GM18519 (cell line): Measurements from ENCODE around the gene TAGAP.

Experiments
- ATAC-seq: cut with Tn5 transposase; IDR thresholded peaks from one replicate; pipeline ENCODE4 v1.9.1; 2021; ENCODE audit warnings: mild to moderate bottlenecking, moderate library complexity; ENCODE audit not compliant: unreplicated experiment, low FRiP score

Gene TAGAP

GRCh38 chr6:159044899-159045727, at the start of gene TAGAP:
Gene TAGAP, minus strand, starts transcription at chr6:159044991. Its CDS starts 845 bp downstream, at chr6:159044146.
- peak; percentile 43 for ATAC-seq

DNA sequence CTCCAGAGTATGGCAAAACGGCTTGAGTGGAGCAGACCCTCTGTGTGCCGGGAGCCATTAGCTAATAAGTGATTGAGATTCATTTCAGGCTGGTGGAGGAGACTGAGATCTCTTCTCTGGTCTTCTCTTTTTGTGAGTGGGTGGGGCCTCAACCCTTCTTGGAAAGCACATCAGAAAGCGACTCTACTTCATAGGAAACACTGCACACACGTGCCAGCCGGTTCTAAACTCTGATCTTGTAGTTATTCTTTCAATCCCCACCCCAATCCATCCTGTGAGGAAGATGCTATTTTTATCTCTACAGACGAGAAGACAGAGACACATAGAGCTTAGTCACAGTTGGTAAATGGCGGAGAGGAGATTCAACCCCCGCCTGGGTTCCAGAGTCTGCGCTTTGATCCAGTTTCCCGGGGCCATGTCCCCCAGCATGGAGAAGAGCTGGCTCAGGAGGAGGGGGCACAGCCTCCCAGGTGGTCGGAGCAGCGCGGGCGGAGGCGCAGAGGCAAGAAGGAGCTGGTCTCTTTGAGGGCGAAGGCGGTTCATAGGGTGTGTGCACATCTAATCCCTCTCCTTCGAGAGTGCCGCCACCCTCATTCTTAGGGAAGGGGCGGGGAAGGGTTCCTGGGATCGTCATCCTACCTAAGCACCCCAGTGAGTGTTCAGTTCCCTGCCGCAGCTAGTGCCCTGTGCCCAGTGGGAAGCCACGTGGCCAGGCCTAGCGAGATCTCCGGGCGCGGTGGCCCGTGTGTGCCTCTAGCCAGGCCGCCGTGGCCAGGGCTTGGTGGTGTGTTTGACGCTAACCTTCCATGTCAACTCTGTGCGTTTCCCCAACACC, 49.0 kb upstream of the TAGAP start:
- no peak for ATAC-seq

- ATAC-seq = no peak
These were observed 47.8 kb upstream of the TAGAP start for GRCh38 chr6:159092631-159093030.

DNA sequence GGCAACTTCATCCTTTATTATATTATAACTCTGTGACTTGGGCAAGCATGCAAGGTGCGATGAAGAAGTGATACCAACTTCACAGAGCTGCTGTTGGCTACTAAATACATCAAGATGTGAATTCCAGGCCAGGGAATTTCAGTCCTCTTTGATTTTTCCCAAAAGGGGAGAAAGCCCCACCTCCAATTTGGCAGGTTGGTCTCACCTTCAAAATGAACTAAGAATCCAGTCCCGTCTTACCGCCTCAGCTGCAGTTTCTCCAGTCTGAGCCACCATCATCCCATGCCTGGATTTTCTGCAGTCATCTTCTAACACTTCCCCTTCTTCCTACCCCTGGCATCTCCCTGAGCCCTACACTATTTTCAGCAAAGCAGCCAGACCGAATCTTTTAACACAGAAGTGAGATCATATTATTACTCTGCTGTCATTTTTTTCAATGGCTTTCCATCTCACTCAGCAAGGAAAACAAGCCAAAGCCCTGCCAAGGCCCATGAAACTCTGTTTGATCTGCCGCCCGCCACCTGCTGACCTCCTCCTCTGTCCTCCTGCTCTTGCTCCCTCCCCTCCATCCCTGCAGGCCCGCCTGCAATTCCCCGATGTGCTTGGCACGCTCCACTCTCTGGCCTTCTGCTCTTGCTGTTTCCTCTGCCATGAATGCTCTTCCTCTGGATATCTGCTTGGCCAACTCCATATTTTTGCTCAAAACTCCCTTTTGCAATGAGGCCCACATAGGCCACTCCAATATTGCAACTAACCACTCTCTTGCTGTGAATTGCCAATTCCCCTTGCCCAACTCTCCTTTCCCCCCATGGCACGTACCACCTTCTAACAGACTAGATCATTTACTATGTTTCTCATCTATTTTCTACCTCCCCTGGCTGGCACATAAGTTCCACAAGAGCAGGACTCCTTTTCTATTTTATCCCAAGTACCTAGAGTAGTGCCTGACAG, 46.0 kb upstream of the TAGAP start:
- no peak for ATAC-seq

DNA sequence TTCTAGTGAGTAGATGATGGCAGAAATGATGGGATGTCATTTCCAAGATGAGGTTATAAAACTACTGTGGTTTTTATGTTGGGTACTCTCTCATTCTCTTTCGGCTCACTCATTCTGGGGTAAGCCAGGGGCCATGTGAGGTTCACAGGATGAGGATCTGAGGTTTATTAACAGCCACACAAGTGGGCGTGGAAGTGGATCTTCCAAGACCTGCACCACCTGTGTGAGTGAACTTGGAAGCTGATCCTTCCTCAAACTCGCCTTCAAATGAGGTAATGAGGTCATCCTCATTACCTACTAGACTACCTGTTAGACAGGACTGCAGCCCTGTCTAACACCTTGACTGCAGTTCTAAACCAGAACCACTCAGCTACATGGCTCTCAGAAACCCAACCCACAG, 45.1 kb upstream of the TAGAP start:
- no peak for ATAC-seq

DNA sequence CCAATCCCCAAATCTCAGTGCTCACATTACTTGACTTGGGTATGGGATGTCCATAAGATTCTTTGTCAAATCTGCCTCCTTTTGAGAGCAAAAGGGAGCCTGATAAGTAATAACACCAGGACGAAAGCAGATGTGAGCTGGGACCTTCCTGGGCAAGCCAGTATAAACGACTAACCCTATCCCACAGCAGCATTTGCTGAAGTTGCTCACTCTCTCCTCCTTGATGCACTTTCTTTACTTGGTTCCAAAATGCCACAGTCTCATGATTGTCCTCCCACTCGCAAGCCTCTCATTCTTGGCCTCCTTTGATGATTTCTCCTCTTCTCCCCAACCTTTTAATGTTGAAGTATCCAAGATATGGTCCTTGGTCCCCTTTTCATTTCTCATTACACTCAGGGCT, 44.7 kb upstream of the TAGAP start:
- no peak for ATAC-seq

DNA sequence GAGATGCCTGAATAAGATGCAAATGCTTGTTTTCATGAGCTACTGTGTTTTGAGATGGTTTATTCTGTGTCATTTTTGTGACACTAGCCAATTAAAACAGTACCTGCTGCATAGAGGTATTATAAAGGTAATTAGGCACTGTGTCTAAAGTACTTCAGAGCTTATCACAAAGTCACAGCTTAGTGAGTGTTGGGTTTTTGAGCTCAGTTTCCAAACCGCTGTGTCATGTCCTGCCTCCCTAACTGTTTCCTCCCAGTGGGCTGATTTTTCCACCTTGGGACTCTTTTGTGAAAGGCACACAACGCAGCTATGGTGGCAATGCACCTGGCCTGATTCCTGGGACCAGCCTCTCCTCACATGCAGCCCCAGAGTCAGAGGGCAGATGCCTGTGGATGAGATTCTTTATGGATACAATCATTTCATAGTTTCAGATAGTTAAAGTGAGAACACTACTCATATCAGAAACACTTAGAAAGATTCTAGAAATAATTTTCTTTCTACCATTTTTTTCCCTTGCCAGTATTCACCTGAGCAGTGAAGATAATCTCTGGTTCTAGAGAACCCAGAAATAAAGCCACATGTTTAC, 41.3 kb upstream of the TAGAP start:
- ATAC-seq = no peak

DNA sequence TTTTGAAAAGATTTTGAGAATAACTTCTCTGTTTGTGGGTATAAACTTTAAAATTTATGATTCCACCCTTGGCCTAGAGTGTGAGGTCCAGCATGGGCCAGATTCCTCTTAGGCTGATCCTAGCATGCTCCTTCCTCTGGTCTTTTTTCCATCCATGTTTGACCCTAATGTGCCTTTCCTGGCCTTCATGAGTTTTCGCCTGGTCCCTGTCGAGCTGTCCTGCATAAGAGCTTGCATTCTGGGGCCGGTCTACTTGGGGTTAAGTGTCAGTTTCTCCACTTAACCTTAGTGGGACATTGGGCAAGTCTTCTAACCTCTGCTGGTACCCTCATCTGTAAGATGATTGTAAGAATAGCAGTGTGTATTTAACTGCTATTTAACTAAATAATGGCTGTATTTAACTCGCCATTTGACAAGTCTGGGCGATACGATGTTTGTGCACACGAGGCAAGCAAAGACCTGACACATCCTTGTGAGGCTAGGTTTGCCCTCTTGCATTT, 40.7 kb upstream of the TAGAP start:
- ATAC-seq = no peak

DNA sequence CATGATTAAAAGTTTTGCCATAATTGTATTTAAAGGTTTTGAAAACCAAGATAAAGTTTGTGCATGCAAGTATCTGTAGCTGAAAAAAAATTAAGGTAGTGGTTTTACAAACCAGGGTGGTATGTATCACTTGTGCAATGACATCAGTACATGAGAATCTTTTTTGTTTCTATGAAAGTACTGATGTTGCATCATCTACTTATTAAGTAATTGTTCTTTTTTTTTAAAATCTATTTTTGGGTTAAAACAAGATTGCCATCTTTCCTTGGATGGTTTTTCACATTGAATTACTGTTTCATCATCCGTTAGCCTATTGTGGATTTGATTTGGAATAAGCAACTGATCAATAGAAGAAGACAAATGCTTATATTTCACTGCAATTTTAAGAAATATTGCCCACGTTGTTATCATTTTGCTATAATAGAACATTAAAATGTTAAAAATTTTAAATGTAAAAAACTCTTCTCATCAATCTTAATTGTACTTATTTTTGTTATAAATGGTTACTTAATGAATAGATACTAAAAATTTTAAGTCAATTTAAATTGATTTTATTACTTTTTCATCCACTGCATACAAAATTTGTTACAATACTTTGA, 39.8 kb upstream of the TAGAP start:
- no peak for ATAC-seq

GRCh38 chr6:159083146-159083545, 38.4 kb upstream of the TAGAP start:
- no peak for ATAC-seq

GRCh38 chr6:159082039-159082815, 37.4 kb upstream of the TAGAP start:
- ATAC-seq = no peak

DNA sequence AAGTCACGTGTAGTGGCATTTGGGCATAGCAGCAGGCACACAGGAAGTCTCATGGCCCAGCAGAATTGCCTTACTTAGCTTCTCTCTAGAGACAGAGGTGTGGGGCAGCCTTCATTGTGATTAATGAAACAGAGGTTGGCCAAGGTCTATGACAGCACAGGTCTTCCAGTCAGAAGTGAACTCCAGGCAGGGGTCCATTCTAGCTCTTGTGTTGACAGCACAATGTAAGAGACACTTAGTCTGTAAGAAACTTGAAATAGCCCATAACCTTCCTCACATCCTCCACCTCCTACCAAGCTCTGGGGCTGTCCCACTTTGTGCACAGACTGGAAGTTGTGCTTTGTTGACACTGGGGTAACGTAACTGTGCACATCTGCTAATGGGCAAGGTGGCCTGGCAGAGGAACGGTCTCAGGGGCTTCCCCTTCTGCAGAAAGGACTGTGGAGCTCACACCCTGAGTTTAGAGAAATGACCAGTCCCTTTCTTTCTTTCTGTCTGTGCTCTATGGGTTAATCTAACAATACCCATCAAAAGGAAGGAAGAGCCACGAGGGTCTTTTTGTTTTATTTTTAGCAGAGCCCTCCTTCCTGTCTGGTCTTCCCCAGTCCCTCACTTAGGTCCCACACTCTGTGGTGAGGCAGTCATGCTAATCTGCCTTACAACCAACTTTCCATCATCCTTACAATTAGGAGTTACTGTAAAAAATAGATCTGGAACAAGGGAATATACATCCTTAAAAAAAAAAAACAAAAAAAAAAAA, 35.6 kb upstream of the TAGAP start:
- ATAC-seq = no peak

DNA sequence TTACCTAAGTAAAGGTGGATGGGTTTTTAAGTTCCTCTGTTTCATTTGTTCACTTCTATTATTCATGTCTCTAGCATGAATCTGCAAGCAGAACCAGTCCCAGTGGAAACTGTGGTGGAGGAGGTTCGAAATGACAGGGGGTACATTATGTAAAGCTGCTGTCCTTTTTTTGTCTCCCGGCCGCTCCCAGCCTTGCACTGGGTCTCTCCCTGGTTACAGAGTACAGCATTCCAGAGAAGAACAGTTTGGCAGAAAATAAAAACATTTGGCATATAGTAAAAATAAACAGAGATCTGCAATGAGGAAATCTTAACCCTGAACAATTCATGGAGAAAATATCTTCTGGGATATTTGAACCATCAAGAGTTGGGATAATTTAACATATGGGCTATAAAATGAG, 34.6 kb upstream of the TAGAP start:
- ATAC-seq = no peak

DNA sequence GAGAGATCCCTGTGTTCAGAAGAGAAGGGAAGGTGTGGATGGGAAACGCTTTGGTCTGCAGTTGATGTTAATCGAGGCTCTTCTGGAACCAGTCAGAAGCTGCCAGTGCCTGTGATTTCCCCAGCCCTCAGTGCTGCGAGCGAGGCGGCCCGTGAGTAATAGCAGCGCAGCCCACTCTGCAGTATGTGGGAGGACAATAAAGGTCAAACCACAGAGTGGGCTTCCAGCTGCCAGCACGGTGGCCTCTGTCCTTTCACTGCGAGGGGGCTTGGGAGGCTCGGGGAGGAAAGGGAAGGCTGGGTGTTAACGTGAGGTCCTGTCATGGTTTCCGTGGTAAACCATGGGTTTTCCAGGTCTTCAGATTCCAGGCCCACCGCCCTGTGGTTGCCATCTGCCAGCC, 32.3 kb upstream of the TAGAP start:
- ATAC-seq = no peak

DNA sequence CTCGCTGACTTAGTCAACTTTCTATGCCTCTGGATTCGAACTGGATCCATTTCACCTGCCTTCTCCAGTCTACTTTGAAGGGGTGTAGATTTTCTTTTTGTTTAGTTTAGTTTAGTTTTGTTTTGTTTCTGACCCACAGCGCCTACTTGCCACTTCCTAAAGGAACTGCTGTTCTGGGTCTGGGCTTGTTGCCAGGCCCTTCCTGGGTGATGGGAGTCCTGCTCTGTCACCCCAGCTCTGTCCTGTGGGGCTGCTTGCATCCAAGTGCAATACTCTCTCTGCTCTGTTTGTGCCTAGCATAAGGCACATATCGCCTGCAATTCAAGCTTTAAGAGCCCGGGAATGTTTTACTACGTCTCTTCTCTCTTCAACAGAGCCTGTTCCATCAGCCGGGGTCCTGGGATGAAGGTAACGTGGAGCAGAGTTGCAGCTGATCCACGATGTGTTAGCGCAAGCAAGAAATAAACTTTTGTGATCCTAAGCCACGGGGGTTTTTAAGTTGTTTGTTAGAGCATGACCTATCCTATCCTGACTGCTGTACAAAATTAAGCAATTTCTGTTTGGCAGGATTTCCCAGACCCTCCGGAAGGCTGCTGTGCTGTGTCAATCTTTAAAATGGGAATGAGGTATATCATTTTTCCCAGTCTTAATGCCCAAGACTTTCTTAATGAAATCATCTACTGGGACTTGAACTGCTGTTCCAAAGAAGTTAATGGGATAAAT, 30.9 kb upstream of the TAGAP start:
- no peak for ATAC-seq

DNA sequence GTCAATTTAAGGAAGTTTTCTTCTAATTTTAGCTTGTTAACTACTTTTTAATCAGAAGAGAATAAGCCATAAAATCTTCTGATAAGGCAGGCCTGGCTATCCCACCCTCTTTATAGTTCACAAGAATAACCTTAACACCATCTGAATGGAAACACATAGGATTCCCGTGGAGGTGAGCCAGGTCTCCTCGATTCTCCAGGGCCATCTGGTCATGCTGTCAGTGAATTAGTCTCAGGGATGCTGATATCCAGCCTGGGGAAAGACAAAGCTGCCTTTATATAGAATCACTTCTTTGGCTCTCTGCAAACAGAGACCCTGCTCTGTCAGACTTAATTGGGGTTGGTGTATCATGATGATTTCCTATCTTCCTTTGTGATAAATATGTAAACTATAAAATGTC, 30.1 kb upstream of the TAGAP start:
- no peak for ATAC-seq

- ATAC-seq = no peak
These were observed 29.4 kb upstream of the TAGAP start for GRCh38 chr6:159074120-159074684.
